K562 (cell line): ENCODE results near the gene USP43. TPM values are rescaled to one million over a fixed set of nuclear protein-coding genes. Genes with fewer than 3 reads are reported as not detected.

Experiments used
- ATAC-seq: fragments of 200-7000 bp; cut with Tn5 transposase; 3 replicates; pipeline ENCODE4 v1.9.1; 2020; ENCODE audit warnings: moderate library complexity
- BruUV-seq: library from RNA; stranded (reverse); fragments of 400-500 nt; replicated peaks from 2 replicates; lab custom pipeline; 2021; lab: Mats Ljungman, UMichigan
- CTCF ChIA-PET: fragments of 300-600 bp; formaldehyde crosslinking; extraction: SDS; loops from one replicate; lab custom pipeline; 2021; ENCODE audit warnings: low intra/inter-chr PET ratio; lab: Yijun Ruan, JAX
- POLR2A ChIA-PET: fragments of 300-600, 350-650 bp; sonication (Branson Sonifier 250); formaldehyde crosslinking; extraction: SDS; loops from one replicate; lab custom pipeline; 2021; ENCODE audit warnings: antibody characterized with exemption, inconsistent platforms; lab: Yijun Ruan, JAX
- DNase-seq, 4 experiments: peaks; one replicate each; pipeline versions ENCODE4 v3.0.0 to v3.0.0-alpha.2; 2011 to 2018; ENCODE audit warnings: low spot score in 3 of 4, mixed read lengths in 3 of 4; ENCODE audit errors: extremely low read depth in 1 of 4
- FAIRE-seq: peaks from 2 replicates; lab custom pipeline; 2011; peaks lifted over from hg19 to GRCh38; lab: Jason Lieb, UNC
- H2AFZ ChIP-seq: 2 replicates; pipeline ENCODE4 v1.6.0; 2011; ENCODE audit warnings: low read depth, low read length, control low read depth, inconsistent platforms
- H3K27ac ChIP-seq: fragments of 200-600 bp; 3 replicates; pipeline ENCODE4 v1.8.0; 2011; ENCODE audit warnings: low read depth, mild to moderate bottlenecking, control low read depth, inconsistent platforms, low read length, moderate library complexity, mixed read lengths; ENCODE audit errors: extremely low read depth
- H3K27me3 ChIP-seq, 2 experiments: fragments of 300-600 bp in 1 of 2; 2 replicates in 1 of 2; 3 replicates in 1 of 2; pipeline versions ENCODE4 v1.6.0 to v1.8.0; 2011; ENCODE audit warnings: inconsistent platforms in 2 of 2, low read length in 2 of 2, mild to moderate bottlenecking in 1 of 2, mixed read lengths in 1 of 2, moderate library complexity in 1 of 2; ENCODE audit not compliant: control insufficient read depth in 2 of 2, insufficient read depth in 2 of 2
- H3K36me3 ChIP-seq: fragments of 300-600 bp; 3 replicates; pipeline ENCODE4 v1.8.0; 2011; ENCODE audit warnings: mild to moderate bottlenecking, low read length, inconsistent platforms; ENCODE audit not compliant: control insufficient read depth, insufficient read depth
- H3K4me1 ChIP-seq, 2 experiments: fragments of 200-600 bp in 1 of 2; replicated peaks in 1 of 2; 2 replicates in 1 of 2; 3 replicates in 1 of 2; pipeline versions ENCODE4 v1.5.1 to v1.8.0; 2011; ENCODE audit warnings: inconsistent platforms in 2 of 2, low read length in 2 of 2, mild to moderate bottlenecking in 1 of 2, mixed read lengths in 1 of 2, moderate library complexity in 1 of 2; ENCODE audit not compliant: control insufficient read depth in 2 of 2, insufficient read depth in 2 of 2
- H3K4me2 ChIP-seq: 2 replicates; pipeline ENCODE4 v1.6.1; 2011; ENCODE audit warnings: low read length, control low read depth, inconsistent platforms, mixed read lengths; ENCODE audit not compliant: insufficient read depth
- H3K4me3 ChIP-seq: fragments of 200-600 bp; sonication (generic), shearing (Covaris generic); 2 replicates; pipeline ENCODE4 v1.5.1; 2016; ENCODE audit warnings: control low read depth, inconsistent platforms
- H3K79me2 ChIP-seq: fragments of 200-600 bp; 3 replicates; pipeline ENCODE4 v1.8.0; 2011; ENCODE audit warnings: low read length, inconsistent platforms; ENCODE audit not compliant: control insufficient read depth, insufficient read depth
- H3K9ac ChIP-seq, 2 experiments: 2 replicates each; pipeline versions ENCODE4 v1.6.0 to v1.6.1; 2011; ENCODE audit warnings: low read depth in 2 of 2, low read length in 2 of 2, control low read depth in 1 of 2, inconsistent platforms in 1 of 2, mild to moderate bottlenecking in 1 of 2, mixed read lengths in 1 of 2; ENCODE audit not compliant: insufficient read depth in 1 of 2
- H3K9me1 ChIP-seq: one replicate; pipeline ENCODE4 v1.6.0; 2011; ENCODE audit warnings: inconsistent platforms, mild to moderate bottlenecking, low read length, moderate library complexity; ENCODE audit not compliant: control insufficient read depth, insufficient read depth
- H3K9me3 ChIP-seq: replicated peaks from 2 replicates; pipeline ENCODE4 v1.5.1; 2011; ENCODE audit warnings: low read depth, low read length, inconsistent platforms; ENCODE audit not compliant: control insufficient read depth, insufficient read depth
- H4K20me1 ChIP-seq: replicated peaks from 2 replicates; pipeline ENCODE4 v1.6.1; 2011; ENCODE audit warnings: low read length, inconsistent platforms, mixed read lengths; ENCODE audit not compliant: control insufficient read depth, insufficient read depth
- BDP1 ChIP-seq: IDR thresholded peaks from 3 replicates; pipeline ENCODE4 v1.6.1; 2011; ENCODE audit not compliant: insufficient read length, insufficient read depth
- CBFA2T3 ChIP-seq: fragments of 450-650 bp; IDR thresholded peaks from 2 replicates; pipeline ENCODE4 v1.6.1; 2017
- EGR1 ChIP-seq: fragments of 450-650 bp; conservative IDR thresholded peaks from 2 replicates; pipeline ENCODE4 v1.6.1; 2017; ENCODE audit warnings: mild to moderate bottlenecking
- MECOM ChIP-seq: fragments of 250-450 bp; sonication (Bioruptor Pico); IDR thresholded peaks from 2 replicates; pipeline ENCODE4 v1.8.0; 2022; ENCODE audit warnings: inconsistent platforms
- NCOA4 ChIP-seq: fragments of 450-650 bp; IDR thresholded peaks from 2 replicates; pipeline ENCODE4 v1.6.1; 2018; ENCODE audit warnings: mild to moderate bottlenecking; ENCODE audit not compliant: partially characterized antibody
- NCOA6 ChIP-seq: fragments of 450-650 bp; IDR thresholded peaks from 2 replicates; pipeline ENCODE4 v1.6.1; 2017; ENCODE audit warnings: mild to moderate bottlenecking
- NR4A1 ChIP-seq, 2 experiments: fragments of 250-450 bp in 1 of 2; fragments of 450-650 bp in 1 of 2; sonication (Bioruptor Pico) in 1 of 2; IDR thresholded peaks; 2 replicates each; pipeline versions ENCODE4 v1.4.0 to v1.6.1; 2016 to 2020; ENCODE audit warnings: mild to moderate bottlenecking in 2 of 2, missing compliant biosample characterization in 1 of 2, missing genetic modification characterization in 1 of 2, moderate library complexity in 1 of 2
- RBM17 ChIP-seq: fragments of 200-400 bp; formaldehyde crosslinking; IDR thresholded peaks from 2 replicates; pipeline ENCODE4 v1.6.1; 2017; ENCODE audit warnings: low read depth, mild to moderate bottlenecking, low read length, borderline replicate concordance
- SNIP1 ChIP-seq: fragments of 450-650 bp; IDR thresholded peaks from 2 replicates; pipeline ENCODE4 v1.7.1; 2017; ENCODE audit warnings: low read depth, mild to moderate bottlenecking
- TEAD1 ChIP-seq, 2 experiments: fragments of 450-650 bp in 1 of 2; sonication (generic) in 1 of 2; formaldehyde crosslinking; IDR thresholded peaks; 2 replicates each; pipeline versions ENCODE4 v1.4.0 to v1.8.0; 2020 to 2022; ENCODE audit warnings: mild to moderate bottlenecking in 2 of 2, missing genetic modification reagents in 1 of 2
- ZHX1 ChIP-seq: fragments of 150-350 bp; conservative IDR thresholded peaks from 2 replicates; pipeline ENCODE4 v1.6.1; 2014; ENCODE audit warnings: low read length
- ZNF274 ChIP-seq: IDR thresholded peaks from 2 replicates; pipeline ENCODE4 v1.6.1; 2011; ENCODE audit warnings: low read depth, mild to moderate bottlenecking, low read length, moderate library complexity, borderline replicate concordance
- ZNF696 ChIP-seq: fragments of 250-450 bp; sonication (Bioruptor Pico); conservative IDR thresholded peaks from 2 replicates; pipeline ENCODE4 v1.4.0; 2020; ENCODE audit warnings: mild to moderate bottlenecking, moderate library complexity
- WGBS: fragments of 100-300 bp; shearing (Covaris generic); methylation state at CpG from one replicate; pipeline ENCODE4 v1.1.6; 2016; ENCODE audit warnings: low coverage, mixed read lengths; ENCODE audit not compliant: insufficient coverage; ENCODE audit errors: missing lambda C conversion rate; 5-methylcytosine and 5-hydroxymethylcytosine counted together
- in situ Hi-C: fragments of 300-500 bp; cut with MboI; formaldehyde crosslinking; loops from 4 replicates; pipeline ENCODE4 v1.15.0; 2018; ENCODE audit warnings: inconsistent platforms, mixed read lengths
- intact Hi-C: fragments of 100-400 bp; cut with micrococcal nuclease; formaldehyde crosslinking; loops from 2 replicates; pipeline ENCODE4 v1.14.2; 2022
- polyA plus RNA-seq, 8 experiments: library from polyadenylated mRNA; depleted of rRNA in 4 of 8; stranded (reverse) in 5 of 8; unstranded in 3 of 8; fragments of >200 nt; fragmentation: Nextera tagmentation in 2 of 8; fragmentation: Illumina TruSeq in 1 of 8; extraction: Ambion mirVana in 2 of 8; extraction: Trizol in 1 of 8; gene quantifications; 2 replicates each; pipeline versions ENCODE4 v1.2.1 to v1.2.3, GENCODE V29; 2011 to 2014; ENCODE audit warnings: inconsistent platforms in 1 of 8, missing spikeins in 1 of 8
- total RNA-seq, 7 experiments: library from RNA; depleted of rRNA in 6 of 7; stranded (reverse); fragments of >200 nt in 6 of 7; fragmentation: Illumina TruSeq in 2 of 7; extraction: Trizol in 2 of 7; gene quantifications; 2 replicates each; pipeline versions ENCODE4 v1.2.1 to v1.2.3, GENCODE V29; 2011 to 2021; ENCODE audit warnings: low replicate concordance in 1 of 7

The USP43 gene
- total and polyA plus RNA-seq, 9 of the 15 experiments (the other 6 are each of a cell fraction or from before 2014, with no cell fraction given), result 0.01 to 0.18 (median 0.06) TPM; not detected in 1

- BruUV-seq, result no TSS peak
- in situ Hi-C loops, result no loop called here
Measured at GRCh38 chr17:9772658-9773057, 127.3 kb downstream of the USP43 start.

More at GRCh38 chr17:9772658-9773057, 127.3 kb downstream of the USP43 start:
- no peaks in the 10 kb centered on the region for H3K4me1 ChIP-seq
- H3K9me1 ChIP-seq, result no peaks in the 10 kb centered on the region
- POLR2A ChIA-PET, result no interaction called here
- H3K9me3 ChIP-seq, result no peaks in the 10 kb centered on the region
- H4K20me1 ChIP-seq, result no peaks in the 10 kb centered on the region
- ATAC-seq (no peak), FAIRE-seq (no peak), DNase-seq (no peak)
- no peak overlapping the region for H3K4me3 ChIP-seq
- intact Hi-C loops, result no loop called here
- H3K79me2 ChIP-seq, result no peaks in the 10 kb centered on the region
- H3K9ac ChIP-seq, result no peak overlapping the region
- H3K36me3 ChIP-seq, result no peaks in the 10 kb centered on the region
- no peak overlapping the region for H3K4me2 ChIP-seq
- no peak overlapping the region for H2AFZ ChIP-seq
- CTCF ChIA-PET, result no interaction called here
- peaks cover 0 to 18% of the 10 kb centered on the region in 2 experiments; a peak in 2 of 5 replicates for H3K27me3 ChIP-seq
- H3K27ac ChIP-seq, result no peak overlapping the region
- under 1% methylated on average over 15 of the region's 19 CpGs for WGBS
- no peak for TF ChIP-seq MECOM
- no peak for TF ChIP-seq NCOA6
- TF ChIP-seq SNIP1, result no peak
- no peak for TF ChIP-seq TEAD1 (CRISPR knock-in tag; IDR thresholded peaks at IDR 0.05)
- TF ChIP-seq CBFA2T3, result no peak
- no peak for TF ChIP-seq BDP1
- TF ChIP-seq ZNF274, result no peak
- TF ChIP-seq NCOA4, result no peak
- no peak for TF ChIP-seq RBM17
- no peak for TF ChIP-seq NR4A1 (CRISPR knock-in tag; IDR thresholded peaks at IDR 0.05)
- TF ChIP-seq NR4A1 (tag; IDR thresholded peaks at IDR 0.05), result no peak
- no peak for TF ChIP-seq ZNF696 (CRISPR knock-in tag)
- TF ChIP-seq EGR1, result no peak
- no peak for TF ChIP-seq ZHX1
